MM.1S (cell line): ENCODE measurements around the gene TRAF3.

Source experiments
- DNase-seq: peaks from one replicate; pipeline ENCODE4 v3.0.0-alpha.2; 2015
- H2AFZ ChIP-seq: fragments of 300-600 bp; sonication (generic); 2 replicates; pipeline ENCODE4 v1.6.0; 2016; ENCODE audit warnings: antibody characterized with exemption, low read length
- H3F3A ChIP-seq: fragments of 300-600 bp; sonication (generic); 2 replicates; pipeline ENCODE4 v1.6.1; 2016; ENCODE audit warnings: mild to moderate bottlenecking, antibody characterized with exemption, low read length, moderate library complexity, mixed read lengths; ENCODE audit not compliant: insufficient read depth
- H3K27ac ChIP-seq: fragments of 300-600 bp; sonication (generic); 2 replicates; pipeline ENCODE4 v1.5.1; 2016; ENCODE audit warnings: mild to moderate bottlenecking, low read length
- H3K27me3 ChIP-seq: fragments of 300-600 bp; sonication (generic); replicated peaks from 2 replicates; pipeline ENCODE4 v1.6.0; 2016; ENCODE audit warnings: low read length; ENCODE audit not compliant: insufficient read depth
- H3K36me3 ChIP-seq: fragments of 300-600 bp; sonication (generic); replicated peaks from 2 replicates; pipeline ENCODE4 v1.6.1; 2016; ENCODE audit warnings: mild to moderate bottlenecking, low read length, mixed read lengths; ENCODE audit not compliant: insufficient read depth
- H3K4me1 ChIP-seq: fragments of 300-600 bp; sonication (generic); 2 replicates; pipeline ENCODE4 v1.6.1; 2016; ENCODE audit warnings: low read length, mixed read lengths
- H3K4me2 ChIP-seq: fragments of 300-600 bp; sonication (generic); 2 replicates; pipeline ENCODE4 v1.6.0; 2016; ENCODE audit warnings: low read depth, low read length
- H3K4me3 ChIP-seq: fragments of 300-600 bp; sonication (generic); 2 replicates; pipeline ENCODE4 v1.5.1; 2016; ENCODE audit warnings: low read length, mixed read lengths
- H3K79me2 ChIP-seq: fragments of 300-600 bp; sonication (generic); 2 replicates; pipeline ENCODE4 v1.6.1; 2016; ENCODE audit warnings: mixed run types, low read length, mixed read lengths
- H3K9ac ChIP-seq: fragments of 300-600 bp; sonication (generic); 2 replicates; pipeline ENCODE4 v1.6.1; 2016; ENCODE audit warnings: low read length, mixed read lengths
- H3K9me2 ChIP-seq: fragments of 300-600 bp; sonication (generic); replicated peaks from 2 replicates; pipeline ENCODE4 v1.6.1; 2016; ENCODE audit warnings: mild to moderate bottlenecking, low read length, mixed read lengths; ENCODE audit not compliant: insufficient read depth
- H3K9me3 ChIP-seq: fragments of 300-600 bp; sonication (generic); replicated peaks from 2 replicates; pipeline ENCODE4 v1.6.1; 2016; ENCODE audit warnings: mild to moderate bottlenecking, low read length, mixed read lengths; ENCODE audit not compliant: insufficient read depth
- H4K20me1 ChIP-seq: fragments of 300-600 bp; sonication (generic); 2 replicates; pipeline ENCODE4 v1.6.1; 2016; ENCODE audit warnings: mild to moderate bottlenecking, low read length, moderate library complexity, mixed read lengths; ENCODE audit not compliant: insufficient read depth
- CTCF ChIP-seq: fragments of 300-600 bp; sonication (generic); IDR thresholded peaks from 2 replicates; pipeline ENCODE4 v1.5.1; 2016; ENCODE audit warnings: antibody characterized with exemption, low read length, mixed read lengths
- EZH2 ChIP-seq: fragments of 300-600 bp; sonication (generic); optimal IDR thresholded peaks from 2 replicates; pipeline ENCODE3; 2017; ENCODE audit warnings: low read depth, mild to moderate bottlenecking, antibody characterized with exemption, low read length, mixed read lengths
- EZH2phosphoT487 ChIP-seq: fragments of 300-600 bp; sonication (generic); IDR thresholded peaks from 2 replicates; pipeline ENCODE4 v1.6.1; 2018; ENCODE audit warnings: antibody characterized with exemption, low read length

TRAF3 gene

GRCh38 chr14:102938191-102938590 is 160.9 kb downstream of the TRAF3 start:
- Histone ChIP-seq H3K4me2 (no peak overlapping the region), H3K36me3 (no peaks in the 10 kb centered on the region), H3K27ac (no peak overlapping the region), H3K9me2 (no peaks in the 10 kb centered on the region), H3K4me1 (no peaks in the 10 kb centered on the region), H3K27me3 (no peaks in the 10 kb centered on the region), H4K20me1 (no peaks in the 10 kb centered on the region), H3K79me2 (no peaks in the 10 kb centered on the region), H3F3A (no peaks in the 10 kb centered on the region), H2AFZ (no peak overlapping the region), H3K9ac (no peak overlapping the region), H3K9me3 (no peaks in the 10 kb centered on the region), H3K4me3 (no peak overlapping the region)
- DNase-seq: no peak
- no peak for TF ChIP-seq CTCF
- no peak for TF ChIP-seq EZH2
- no peak for TF ChIP-seq EZH2phosphoT487

- no peaks in the 10 kb centered on the region for H3K9me2 ChIP-seq
- no peaks in the 10 kb centered on the region for H3K79me2 ChIP-seq
- H3K36me3 ChIP-seq: no peaks in the 10 kb centered on the region
- no peak for TF ChIP-seq EZH2
- no peak for TF ChIP-seq EZH2phosphoT487
- no peak for TF ChIP-seq CTCF
- H3K9ac ChIP-seq: no peak overlapping the region
- no peaks in the 10 kb centered on the region for H3K9me3 ChIP-seq
- no peaks in the 10 kb centered on the region for H3K4me1 ChIP-seq
- no peaks in the 10 kb centered on the region for H4K20me1 ChIP-seq
- H3K27ac ChIP-seq: no peak overlapping the region
- no peak overlapping the region for H2AFZ ChIP-seq
- DNase-seq: no peak
- no peaks in the 10 kb centered on the region for H3K27me3 ChIP-seq
- no peak overlapping the region for H3K4me3 ChIP-seq
- no peaks in the 10 kb centered on the region for H3F3A ChIP-seq
- no peak overlapping the region for H3K4me2 ChIP-seq
These were observed 162.1 kb downstream of the TRAF3 start for GRCh38 chr14:102939329-102939728.

- no peaks in the 10 kb centered on the region for H3K4me1 ChIP-seq
- no peaks in the 10 kb centered on the region for H3K27me3 ChIP-seq
- TF ChIP-seq EZH2 (no peak), EZH2phosphoT487 (no peak), CTCF (no peak)
- no peak overlapping the region for H3K4me2 ChIP-seq
- H3F3A ChIP-seq: no peaks in the 10 kb centered on the region
- no peak overlapping the region for H3K9ac ChIP-seq
- no peak overlapping the region for H3K4me3 ChIP-seq
- no peaks in the 10 kb centered on the region for H3K36me3 ChIP-seq
- no peak overlapping the region for H2AFZ ChIP-seq
- no peak overlapping the region for H3K27ac ChIP-seq
- H3K9me2 ChIP-seq: no peaks in the 10 kb centered on the region
- no peaks in the 10 kb centered on the region for H3K79me2 ChIP-seq
- H3K9me3 ChIP-seq: no peaks in the 10 kb centered on the region
- no peak for DNase-seq
- no peaks in the 10 kb centered on the region for H4K20me1 ChIP-seq
These were observed 162.7 kb downstream of the TRAF3 start for GRCh38 chr14:102939820-102940561.
